Cortex of kidney (tissue), 1 donor: ENCODE data around the gene PPM1H.

Experiments
- DNase-seq: peaks from one replicate; lab custom pipeline; 2025; lab: John Stamatoyannopoulos, UW

The PPM1H gene

GRCh38 chr12:62714181-62714773, 220.7 kb downstream of the PPM1H start:
- DNase-seq = no peak

DNA sequence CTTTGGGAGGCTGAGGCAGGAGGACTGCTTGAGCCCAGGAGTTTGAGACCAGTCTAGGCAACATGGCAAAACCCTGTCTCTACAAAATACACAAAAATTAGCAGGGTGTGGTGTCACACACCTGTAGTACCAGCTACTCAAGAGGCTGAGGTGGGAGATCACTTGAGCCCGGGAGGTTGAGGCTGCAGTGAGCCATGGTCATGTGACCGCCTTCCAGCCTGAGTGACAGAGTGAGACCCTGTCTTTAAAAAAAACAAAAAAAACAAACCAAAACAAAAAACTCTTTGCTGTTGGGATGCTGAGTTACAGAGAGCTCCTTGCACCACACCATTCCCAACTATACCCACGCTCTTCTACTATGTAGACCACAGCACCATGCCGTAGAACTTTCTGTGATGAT, 221.2 kb downstream of the PPM1H start:
- DNase-seq = no peak

DNA sequence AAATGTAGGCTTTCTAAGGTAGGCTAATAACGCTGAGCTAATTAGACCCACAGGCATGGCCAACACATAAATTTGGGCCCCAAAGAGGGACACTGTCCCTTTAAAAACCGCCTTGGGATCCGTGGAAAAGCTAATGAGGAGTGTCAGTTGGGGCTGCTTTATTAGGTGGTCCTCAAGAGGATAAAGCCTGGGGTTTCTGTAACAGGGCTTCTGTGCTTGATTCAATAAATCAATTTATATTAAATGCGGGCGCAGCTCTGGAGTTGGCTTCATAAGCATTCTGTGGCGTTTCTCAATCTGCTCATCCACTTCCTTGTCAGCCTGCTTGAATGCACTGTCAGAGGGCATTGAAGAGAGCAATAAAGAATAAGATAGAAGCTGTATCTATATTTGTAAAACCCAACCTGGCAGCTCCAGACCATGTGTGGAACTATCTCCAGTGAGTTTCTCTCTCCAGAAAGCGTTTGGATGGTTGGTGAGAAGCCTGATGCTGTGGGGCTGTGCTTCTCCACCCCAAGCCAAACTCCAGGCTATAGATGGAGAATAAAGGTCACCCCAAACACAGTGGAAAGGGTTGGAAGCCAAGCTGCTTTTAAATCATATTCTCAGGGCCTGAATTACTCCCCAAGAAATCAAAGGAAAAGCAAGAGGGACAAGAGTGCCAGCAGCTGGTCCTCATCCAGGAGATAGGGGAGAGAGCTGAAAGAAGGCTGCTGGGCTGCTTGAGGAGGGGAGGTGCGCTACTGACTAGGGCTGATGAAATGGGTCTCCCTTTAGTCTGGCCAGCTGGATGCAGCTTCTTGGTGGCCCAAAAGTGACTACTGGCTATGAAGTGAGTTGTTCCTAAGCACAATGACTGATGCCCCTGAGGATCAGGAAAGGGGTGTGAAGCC, 222.0 kb downstream of the PPM1H start:
- no peak for DNase-seq

- no peak for DNase-seq
Measured at GRCh38 chr12:62711631-62712241, 223.2 kb downstream of the PPM1H start.

- no peak for DNase-seq
Measured at GRCh38 chr12:62709311-62709710, 225.6 kb downstream of the PPM1H start.

- DNase-seq = no peak
Measured at GRCh38 chr12:62707939-62708338, 227.0 kb downstream of the PPM1H start.

DNA sequence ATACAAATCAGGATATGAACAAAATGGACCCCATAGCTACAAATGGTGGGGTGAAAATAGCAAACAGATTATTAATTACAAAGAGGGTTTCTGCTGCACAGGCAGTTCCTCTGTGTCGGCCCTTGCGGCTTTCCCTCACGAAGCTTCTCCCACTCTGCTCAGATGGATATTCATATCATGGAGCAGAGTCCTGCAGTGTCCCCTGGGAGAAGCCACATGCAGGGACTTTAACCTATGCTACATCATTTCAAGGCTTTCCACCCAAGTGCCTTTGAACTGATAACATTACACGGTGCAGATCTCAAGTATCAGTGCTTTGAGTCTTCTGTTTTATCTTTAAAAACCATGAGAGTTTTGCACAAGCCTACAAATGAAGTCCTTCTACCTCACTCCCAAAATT, 229.1 kb downstream of the PPM1H start:
- DNase-seq = no peak

DNA sequence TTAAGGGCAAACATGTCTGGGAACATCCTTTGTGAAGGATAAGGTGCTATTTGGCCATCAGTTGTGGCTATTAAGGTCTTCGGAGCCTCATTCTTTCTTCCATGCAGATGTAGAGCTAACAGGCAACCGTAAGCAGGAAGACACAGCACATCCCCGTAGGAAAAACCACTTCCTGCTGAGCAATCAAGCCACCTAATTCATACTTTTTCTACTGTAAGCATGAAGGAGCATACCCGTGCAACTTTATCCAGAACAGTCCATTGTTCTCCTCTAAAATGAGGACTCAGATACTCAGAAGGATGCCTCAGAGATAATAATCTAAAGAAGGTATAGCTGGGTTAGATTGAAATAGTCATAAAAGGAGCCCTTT, 232.0 kb downstream of the PPM1H start:
- no peak for DNase-seq

- DNase-seq = no peak
Measured at GRCh38 chr12:62701492-62701891, 233.5 kb downstream of the PPM1H start.

DNA sequence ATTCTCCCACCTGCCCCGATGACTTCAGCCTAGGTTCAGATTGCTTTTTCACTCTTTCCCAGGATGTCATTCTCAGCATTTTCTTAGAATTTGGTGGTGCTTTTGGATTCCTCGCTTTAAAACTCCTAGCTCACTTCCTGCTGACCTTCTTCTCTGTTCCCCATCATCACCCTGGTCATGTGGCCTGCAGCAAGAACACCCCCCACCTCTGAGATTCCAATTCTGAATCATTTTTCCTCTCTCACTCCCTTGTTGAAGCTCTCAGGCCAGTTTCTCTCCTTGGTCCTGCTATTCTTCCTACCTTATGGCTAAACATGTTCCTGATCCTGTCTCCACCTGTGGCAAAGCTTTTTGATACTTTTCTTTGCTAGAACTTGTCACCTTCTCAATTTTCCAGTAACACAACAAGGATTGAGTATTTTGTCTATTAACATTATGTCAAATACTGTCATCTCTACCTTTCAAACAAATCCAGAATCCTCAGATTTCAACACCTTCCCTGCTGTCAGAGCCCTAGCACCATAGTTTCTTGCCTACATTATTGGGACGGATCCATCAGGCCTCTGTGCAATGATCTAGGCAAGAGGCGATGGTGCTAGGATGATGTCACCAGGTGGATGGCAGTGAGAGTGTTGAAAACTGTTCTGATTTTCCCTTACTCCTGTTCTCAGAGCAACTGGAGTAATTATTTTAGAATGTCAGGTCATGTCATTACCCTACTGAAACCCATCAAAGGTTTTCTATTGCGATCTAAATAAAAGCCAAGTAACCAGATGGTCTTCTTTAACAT, 234.7 kb downstream of the PPM1H start:
- DNase-seq = no peak

GRCh38 chr12:62698701-62699101, 236.2 kb downstream of the PPM1H start:
- no peak for DNase-seq

- DNase-seq = no peak
Measured at GRCh38 chr12:62697893-62698292, 237.1 kb downstream of the PPM1H start.

- DNase-seq = no peak
Measured at GRCh38 chr12:62695696-62696095, 239.3 kb downstream of the PPM1H start.

- no peak for DNase-seq
Measured at GRCh38 chr12:62694632-62695031, 240.3 kb downstream of the PPM1H start.

DNA sequence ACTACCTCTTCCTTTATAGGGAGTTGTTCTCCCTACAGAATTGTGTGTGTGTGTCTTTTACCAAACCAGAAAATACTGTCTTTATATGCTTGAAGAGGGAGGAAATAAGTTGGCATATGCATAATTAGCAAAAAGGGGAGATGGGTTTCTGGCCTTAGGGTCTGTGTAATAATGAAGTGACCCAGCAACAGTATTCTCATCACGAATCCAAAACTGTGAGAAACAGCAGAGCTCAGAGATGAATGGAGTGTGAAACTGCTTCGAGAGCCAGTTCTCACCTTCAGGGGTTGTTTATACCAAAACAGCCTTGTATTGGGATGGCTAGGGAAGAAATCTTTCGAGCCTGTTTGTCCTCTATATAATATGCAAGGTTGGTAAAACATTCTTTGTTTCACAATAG, 240.8 kb downstream of the PPM1H start:
- DNase-seq = no peak

GRCh38 chr12:62693376-62694050, 241.4 kb downstream of the PPM1H start:
- no peak for DNase-seq

- DNase-seq = no peak
Measured at GRCh38 chr12:62692884-62693283, 242.1 kb downstream of the PPM1H start.

DNA sequence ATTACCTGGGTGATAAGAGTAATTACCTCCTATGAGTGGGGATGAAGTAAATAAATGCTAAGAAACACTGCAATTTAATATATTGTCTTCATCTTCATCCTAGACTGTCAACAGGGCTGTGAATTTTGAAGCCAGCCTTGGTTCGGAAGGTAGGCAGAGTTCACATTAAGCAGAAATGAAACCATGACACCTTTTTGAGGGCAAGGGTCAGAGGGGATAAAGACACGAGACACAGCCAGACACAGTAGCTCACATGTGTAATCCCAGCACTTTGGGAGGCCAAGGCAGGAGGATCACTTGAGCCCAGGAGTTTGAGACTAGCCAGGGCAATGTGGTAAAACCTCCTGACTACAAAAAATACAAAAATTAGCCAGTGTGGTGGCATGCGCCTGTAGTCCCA, 243.6 kb downstream of the PPM1H start:
- no peak for DNase-seq

GRCh38 chr12:62689042-62689839, 245.7 kb downstream of the PPM1H start:
- DNase-seq = no peak

- DNase-seq = no peak
Measured at GRCh38 chr12:62686938-62687337, 248.0 kb downstream of the PPM1H start.
